Left lung (tissue), 10 donors: Measurements from ENCODE around the gene DGCR2. TPM values are rescaled to one million over a fixed set of nuclear protein-coding genes. Genes with fewer than 3 reads are reported as not detected.
A peak's percentile ranks its signal among the peaks of the same experiment; 100 is the strongest.

Experiments used
- ATAC-seq: fragments of 200-7000 bp; cut with Tn5 transposase; one replicate; pipeline ENCODE4 v1.9.1; 2020; ENCODE audit warnings: moderate library complexity
- DNase-seq, 4 donors: peaks; one replicate each; pipeline ENCODE4 v3.0.0-alpha.2; 2013 to 2020
- H3K27ac ChIP-seq, 2 donors: fragments of 200-600 bp; sonication (generic) in 1 of 2; one replicate each; pipeline versions ENCODE4 v1.5.0 to v1.8.0; 2020 to 2021
- H3K27me3 ChIP-seq, 2 donors: fragments of 200-600 bp; sonication (generic) in 1 of 2; one replicate each; pipeline versions ENCODE4 v1.5.0 to v1.8.0; 2020 to 2021
- H3K36me3 ChIP-seq, 2 donors: fragments of 200-600 bp; sonication (generic) in 1 of 2; one replicate each; pipeline versions ENCODE4 v1.5.0 to v1.8.0; 2020 to 2021
- H3K4me1 ChIP-seq, 2 donors: fragments of 200-600 bp; one replicate each; pipeline ENCODE4 v1.8.0; 2021
- H3K4me3 ChIP-seq, 2 donors: fragments of 200-600 bp; sonication (generic) in 1 of 2; one replicate each; pipeline versions ENCODE4 v1.5.0 to v1.8.0; 2020 to 2021; ENCODE audit warnings: mild to moderate bottlenecking in 1 of 2
- H3K9me3 ChIP-seq, 2 donors: fragments of 200-600 bp; sonication (generic) in 1 of 2; one replicate each; pipeline versions ENCODE4 v1.5.0 to v1.8.0; 2020 to 2021
- intact Hi-C, 2 donors: fragments of 100-400 bp; cut with DNase I; formaldehyde crosslinking; loops; one replicate each; pipeline versions ENCODE4 v1.11.2 to v1.14.2; 2022
- polyA plus RNA-seq, 6 donors: library from polyadenylated mRNA; unstranded; fragments of 120-200 nt; gene quantifications; one replicate each; pipeline ENCODE4 v1.2.1, GENCODE V29; 2013; ENCODE audit not compliant: insufficient read length in 6 of 6
- total RNA-seq, 2 donors: library from RNA; stranded (reverse); fragmentation: NEBNext Ultra II Directional; extraction: Animal tissue kit (Norgen Biotek cat#: 25700); gene quantifications; one replicate each; pipeline ENCODE4 v1.2.1, GENCODE V29; 2021
- TF ChIP-seq, protein P1 (sequence below), 2 donors: fragments of 200-600 bp; sonication (generic) in 1 of 2; IDR thresholded peaks; one replicate each; pipeline versions ENCODE4 v1.5.0 to v1.8.0; 2021; ENCODE audit warnings: antibody characterized with exemption in 2 of 2
- donor health status: DM: no; HTN: yes; CAD: no.
- donor health status: DM: no; HTN: no; CAD: no.

The DGCR2 gene
- total and polyA plus RNA-seq, 8 donors: 55.8 to 87.0 (median 68.2) TPM

- intact Hi-C loops: no loop called here
- DNase-seq (no peak), ATAC-seq (no peak)
- no peaks in the 10 kb centered on the region for H3K36me3 ChIP-seq
- H3K4me3 ChIP-seq: no peak overlapping the region
- no peaks in the 10 kb centered on the region for H3K9me3 ChIP-seq
- TF ChIP-seq, protein P1, sequence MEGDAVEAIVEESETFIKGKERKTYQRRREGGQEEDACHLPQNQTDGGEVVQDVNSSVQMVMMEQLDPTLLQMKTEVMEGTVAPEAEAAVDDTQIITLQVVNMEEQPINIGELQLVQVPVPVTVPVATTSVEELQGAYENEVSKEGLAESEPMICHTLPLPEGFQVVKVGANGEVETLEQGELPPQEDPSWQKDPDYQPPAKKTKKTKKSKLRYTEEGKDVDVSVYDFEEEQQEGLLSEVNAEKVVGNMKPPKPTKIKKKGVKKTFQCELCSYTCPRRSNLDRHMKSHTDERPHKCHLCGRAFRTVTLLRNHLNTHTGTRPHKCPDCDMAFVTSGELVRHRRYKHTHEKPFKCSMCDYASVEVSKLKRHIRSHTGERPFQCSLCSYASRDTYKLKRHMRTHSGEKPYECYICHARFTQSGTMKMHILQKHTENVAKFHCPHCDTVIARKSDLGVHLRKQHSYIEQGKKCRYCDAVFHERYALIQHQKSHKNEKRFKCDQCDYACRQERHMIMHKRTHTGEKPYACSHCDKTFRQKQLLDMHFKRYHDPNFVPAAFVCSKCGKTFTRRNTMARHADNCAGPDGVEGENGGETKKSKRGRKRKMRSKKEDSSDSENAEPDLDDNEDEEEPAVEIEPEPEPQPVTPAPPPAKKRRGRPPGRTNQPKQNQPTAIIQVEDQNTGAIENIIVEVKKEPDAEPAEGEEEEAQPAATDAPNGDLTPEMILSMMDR (IDR thresholded peaks at IDR 0.05): peak in 1 of 2 donors; percentile 27
- H3K4me1 ChIP-seq: peaks cover 23 to 63% of the 10 kb centered on the region in 2 donors
- no peaks in the 10 kb centered on the region for H3K27me3 ChIP-seq
- peak overlapping the region in 1 of 2 donors; percentile 39 for H3K27ac ChIP-seq
Measured at GRCh38 chr22:19105867-19106802, 16.1 kb downstream of the DGCR2 start.

DNA sequence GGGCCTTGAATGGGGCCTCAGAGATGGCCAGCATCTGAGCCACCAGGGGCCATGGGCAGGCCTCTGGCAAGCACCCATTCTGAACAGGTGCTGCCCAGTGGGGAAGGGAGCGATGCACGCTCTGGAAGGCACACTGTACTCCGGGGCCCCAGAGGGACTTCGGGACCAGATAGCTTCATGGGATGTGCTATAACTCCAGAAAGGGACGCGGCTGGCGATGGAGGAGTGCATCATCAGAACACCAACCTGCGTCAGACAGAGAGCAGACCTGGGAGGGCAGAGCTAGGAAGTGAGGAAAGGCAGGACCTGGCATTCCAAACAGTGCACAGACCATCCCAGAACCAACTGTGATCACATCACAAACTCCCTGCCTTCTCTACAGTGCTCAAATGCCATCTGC, 16.8 kb downstream of the DGCR2 start:
- DNase-seq (no peak), ATAC-seq (no peak)
- H3K36me3 ChIP-seq: no peaks in the 10 kb centered on the region
- no peak overlapping the region for H3K4me3 ChIP-seq
- H3K9me3 ChIP-seq: no peaks in the 10 kb centered on the region
- peak overlapping the region in 1 of 2 donors; percentile 39 for H3K27ac ChIP-seq
- H3K27me3 ChIP-seq: no peaks in the 10 kb centered on the region
- peaks cover 21 to 56% of the 10 kb centered on the region in 2 donors for H3K4me1 ChIP-seq
- intact Hi-C loops: no loop called here
- TF ChIP-seq, protein P1 (IDR thresholded peaks at IDR 0.05): no peak

- ATAC-seq: no peak
- Histone ChIP-seq H3K4me3 (no peak overlapping the region), H3K27me3 (no peaks in the 10 kb centered on the region), H3K4me1 (peaks cover 10 to 56% of the 10 kb centered on the region in 2 donors), H3K36me3 (no peaks in the 10 kb centered on the region), H3K9me3 (no peaks in the 10 kb centered on the region), H3K27ac (no peak overlapping the region)
- peak in 1 of 4 donors; percentile 21 for DNase-seq
- TF ChIP-seq, protein P1 (IDR thresholded peaks at IDR 0.05): no peak
- intact Hi-C loops: no loop called here
Measured at GRCh38 chr22:19103880-19104821, 18.1 kb downstream of the DGCR2 start.

GRCh38 chr22:19098157-19098556, 24.1 kb downstream of the DGCR2 start:
- Histone ChIP-seq H3K4me1 (peaks cover 0 to 38% of the 10 kb centered on the region in 2 donors), H3K27ac (peak overlapping the region in 1 of 2 donors; percentile 81), H3K36me3 (peaks cover 0 to 3% of the 10 kb centered on the region in 2 donors), H3K27me3 (no peaks in the 10 kb centered on the region), H3K4me3 (no peak overlapping the region), H3K9me3 (no peaks in the 10 kb centered on the region)
- ATAC-seq (peak; percentile 23), DNase-seq (peak in 1 of 4 donors; percentile 51)
- TF ChIP-seq, protein P1 (IDR thresholded peaks at IDR 0.05): no peak
- intact Hi-C loops: no loop called here
